GM12892 (cell line): Measurements from ENCODE around the gene WDR1.

Experiments used
- POLR2A ChIP-seq: IDR thresholded peaks from 2 replicates; pipeline ENCODE4 v1.6.1; 2011; ENCODE audit warnings: low read depth, low read length, control low read depth
- POLR2AphosphoS5 ChIP-seq: IDR thresholded peaks from 2 replicates; pipeline ENCODE4 v1.6.1; 2011; ENCODE audit warnings: low read depth, low read length, control low read depth
- TAF1 ChIP-seq: IDR thresholded peaks from 2 replicates; pipeline ENCODE4 v1.6.1; 2011; ENCODE audit warnings: low read depth, mild to moderate bottlenecking, control low read depth, low read length, borderline replicate concordance

GRCh38 chr4:10144479-10144878 lies 27.9 kb upstream of the WDR1 start:
- TF ChIP-seq POLR2AphosphoS5 (no peak), POLR2A (no peak), TAF1 (no peak)
